ENCODE results near the gene PRKN.

- TF ChIP-seq CTCF (IDR thresholded peaks at IDR 0.05; ENCODE audit: poor library complexity, severe bottlenecking), result no peak
- TF ChIP-seq EZH2 (IDR thresholded peaks at IDR 0.05; ENCODE audit: borderline replicate concordance, insufficient read depth, low read length, poor library complexity, severe bottlenecking), result no peak
- no peak for TF ChIP-seq POLR2AphosphoS5 (IDR thresholded peaks at IDR 0.05)
- no peak for TF ChIP-seq SMC3 (conservative IDR thresholded peaks at IDR 0.05; ENCODE audit: poor library complexity)
- TF ChIP-seq RAD21 (conservative IDR thresholded peaks at IDR 0.05), result no peak
- no peak for TF ChIP-seq TAF1 (IDR thresholded peaks at IDR 0.05; ENCODE audit: low read depth)
Observed at GRCh38 chr6:161440299-161440698, 1287.3 kb downstream of the PRKN start.

Data from neural cell (in vitro differentiated cells).